IPS-18c (cell line): ENCODE data around the gene CBR1.
"Not testable (repeated sequence)": the region's sequence is repeated elsewhere in the genome, so short reads cannot be mapped to it uniquely, and the experiment has no call there.

Source experiments
- H3K4me3 ChIP-seq: 2 replicates; pipeline ENCODE4 v1.7.0; 2013; ENCODE audit warnings: low read depth, mild to moderate bottlenecking, low read length, moderate library complexity; ENCODE audit not compliant: insufficient read depth
- H3K9me3 ChIP-seq: one replicate; pipeline ENCODE4 v1.6.1; 2013; ENCODE audit warnings: mild to moderate bottlenecking, low read length, moderate library complexity; ENCODE audit not compliant: control insufficient read depth, insufficient read depth

CBR1 gene

DNA sequence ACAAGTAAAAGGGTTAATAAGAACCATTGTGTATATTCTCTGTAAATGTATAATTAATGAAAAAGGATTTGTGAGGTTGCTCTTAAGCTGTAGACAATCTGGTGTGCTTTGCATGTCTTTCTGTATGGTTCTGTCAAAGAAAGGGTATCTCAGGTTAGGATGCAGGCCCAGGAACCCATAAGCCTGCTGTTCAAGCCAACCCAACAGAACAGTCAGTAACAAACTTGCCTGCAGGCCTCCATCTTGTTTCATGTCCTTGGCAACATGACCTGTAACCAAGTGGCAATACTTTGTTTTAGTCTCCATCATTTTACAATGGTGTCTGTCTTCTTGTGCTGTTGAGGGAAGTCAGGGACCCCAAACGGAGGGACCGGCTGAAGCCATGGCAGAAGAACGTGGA lies 29.2 kb downstream of the CBR1 start:
- H3K9me3 ChIP-seq, result peaks cover 14% of the 10 kb centered on the region
- no peak overlapping the region for H3K4me3 ChIP-seq

DNA sequence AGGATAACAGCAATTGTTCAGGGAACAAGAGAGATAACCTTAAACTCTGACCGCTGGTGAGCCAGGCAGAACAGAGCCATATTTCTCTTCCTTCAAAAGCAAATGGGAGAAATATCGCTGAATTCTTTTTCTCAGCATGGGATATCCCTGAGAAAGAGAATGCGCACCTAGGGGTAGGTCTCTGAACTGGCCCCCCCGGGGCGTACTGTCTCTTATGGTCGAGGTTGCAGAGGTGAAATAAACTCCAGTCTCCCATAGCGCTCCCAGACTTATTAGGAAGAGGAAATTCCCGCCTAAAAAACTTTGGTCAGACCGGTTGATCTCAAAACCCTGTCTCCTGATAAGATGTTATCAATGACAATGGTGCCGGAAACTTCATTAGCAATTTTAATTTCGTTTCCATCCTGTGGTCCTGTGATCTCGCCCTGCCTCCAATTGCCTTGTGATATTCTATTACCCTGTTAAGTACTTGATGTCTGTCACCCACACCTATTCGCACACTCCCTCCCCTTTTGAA lies 29.9 kb downstream of the CBR1 start:
- peaks cover 10% of the 10 kb centered on the region for H3K9me3 ChIP-seq
- not testable (repeated sequence) for H3K4me3 ChIP-seq

DNA sequence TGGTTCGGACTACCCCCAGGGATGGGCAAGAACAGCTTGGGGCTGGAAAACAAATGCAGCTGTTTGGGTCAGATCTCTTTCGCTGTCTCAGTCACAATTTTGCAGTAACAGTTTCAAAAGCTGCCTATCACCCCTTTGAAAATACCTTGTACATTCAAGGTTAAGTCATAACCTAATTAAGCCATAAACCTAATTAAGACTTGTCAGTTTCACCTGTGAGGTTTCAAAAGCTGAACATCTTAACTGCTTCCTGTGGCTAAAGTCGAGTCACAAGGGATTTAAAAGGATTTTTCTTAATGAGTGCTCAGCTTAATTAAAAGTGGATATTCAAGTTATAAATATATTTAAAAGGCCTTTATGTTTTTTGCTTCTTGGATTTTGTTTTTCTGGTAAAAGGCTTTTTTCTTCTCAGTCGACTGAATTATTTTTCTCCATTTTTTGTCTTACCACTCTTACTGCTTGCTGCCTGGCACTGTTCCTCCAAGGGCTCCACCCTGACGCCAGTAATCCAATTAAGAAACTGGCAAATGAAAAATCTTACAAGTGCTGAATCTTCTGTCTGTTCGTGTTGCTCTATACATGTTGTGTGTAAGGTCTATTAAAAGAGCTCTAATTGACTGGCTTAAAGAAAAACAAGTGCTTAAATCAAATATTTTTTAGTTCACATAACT lies 31.3 kb downstream of the CBR1 start:
- no peak overlapping the region for H3K4me3 ChIP-seq

DNA sequence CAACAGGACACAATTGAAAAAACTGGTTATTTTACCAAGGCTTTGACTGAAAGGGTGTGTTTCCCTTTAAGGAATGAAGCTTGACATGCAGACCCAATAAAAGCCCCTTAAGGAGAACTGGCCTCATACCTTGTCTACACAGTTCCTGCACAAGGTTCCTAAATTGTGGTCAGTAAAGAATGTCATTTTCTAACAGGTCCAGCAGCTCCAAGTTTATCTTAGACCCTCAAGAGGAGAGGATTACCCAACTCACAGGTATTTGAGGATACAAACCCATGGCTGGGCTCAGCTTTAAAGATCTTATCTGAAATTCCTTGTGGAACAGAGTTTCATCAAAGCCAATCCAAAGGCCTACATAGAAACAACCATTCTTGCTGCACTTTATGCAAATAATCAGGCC lies 33.6 kb downstream of the CBR1 start:
- H3K4me3 ChIP-seq, result no peak overlapping the region
- H3K9me3 ChIP-seq, result peaks cover 4% of the 10 kb centered on the region

More for the DNA sequence above, 31.3 kb downstream of the CBR1 start:
- peaks cover 4% of the 10 kb centered on the region for H3K9me3 ChIP-seq

DNA sequence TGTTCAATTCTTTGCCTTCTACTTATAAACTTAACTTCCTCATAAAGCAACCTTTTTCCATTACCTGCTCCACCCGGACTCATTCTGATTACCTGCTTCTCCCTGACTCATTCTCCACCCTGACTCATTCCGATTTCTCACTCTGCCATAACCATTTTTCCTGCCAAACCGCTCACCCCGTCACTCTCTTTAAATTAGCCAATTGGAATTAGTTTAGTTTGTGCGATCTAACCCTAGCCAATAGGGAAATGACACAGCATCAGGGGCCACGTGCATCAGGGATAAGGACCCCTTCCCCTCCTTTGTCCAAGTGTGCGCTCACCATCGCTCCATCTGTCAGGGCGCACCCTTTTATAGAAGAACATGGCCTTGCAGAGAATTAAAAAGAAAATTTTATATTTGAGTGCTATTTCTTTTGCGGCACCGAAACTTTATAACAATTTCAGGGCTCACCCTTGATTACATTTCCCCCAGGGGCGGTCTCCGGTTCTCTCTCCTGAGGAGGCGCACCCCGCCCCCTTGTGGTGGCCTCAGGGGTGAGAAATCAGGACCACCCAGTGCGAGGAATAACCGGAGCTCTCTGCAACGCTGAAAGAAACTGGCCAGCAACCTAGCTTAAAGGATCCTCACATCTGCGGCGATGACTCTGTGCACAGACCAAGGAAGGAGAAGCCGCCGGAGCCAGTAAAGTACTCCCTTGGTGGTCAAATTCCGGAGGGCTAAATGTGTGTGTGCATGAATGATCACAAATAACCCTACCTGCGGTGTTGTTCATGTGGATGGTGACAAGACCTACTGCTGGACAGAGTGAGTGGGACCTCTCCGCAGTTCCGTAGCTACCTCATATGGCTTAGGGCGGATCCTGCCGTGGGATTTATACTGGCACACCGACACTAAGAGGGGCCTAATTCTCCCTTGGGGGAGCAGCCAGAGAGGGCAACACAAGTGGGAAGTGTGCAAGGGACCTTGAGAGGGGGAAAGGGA lies 34.8 kb downstream of the CBR1 start:
- Histone ChIP-seq H3K4me3 (peak overlapping the region; percentile 62), H3K9me3 (peaks cover 4% of the 10 kb centered on the region)

DNA sequence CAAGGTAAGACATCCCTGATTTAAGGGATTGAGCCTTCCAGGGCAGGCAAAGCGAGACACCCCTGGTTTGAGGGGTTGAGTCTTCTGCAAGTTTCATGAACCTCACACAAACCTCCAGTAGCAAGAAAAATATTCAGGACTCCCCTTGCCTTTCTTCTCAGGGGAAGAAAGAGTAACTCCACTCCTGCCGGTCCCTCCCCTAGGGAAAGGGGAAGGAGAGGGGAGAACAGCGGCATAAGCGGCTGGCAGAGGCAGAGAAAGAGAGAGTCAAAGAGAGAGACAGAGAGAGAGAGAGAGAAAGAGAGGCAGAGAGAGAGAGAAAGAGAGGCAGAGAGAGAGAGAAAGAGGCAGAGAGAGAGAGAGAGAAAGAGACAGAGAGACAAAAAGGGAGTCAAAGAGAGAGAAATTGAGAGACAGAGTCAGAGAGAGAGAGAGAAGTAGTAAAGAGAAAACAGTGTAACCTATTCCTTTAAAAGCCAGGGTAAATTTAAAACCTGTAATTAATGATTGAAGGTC lies 35.6 kb downstream of the CBR1 start:
- Histone ChIP-seq H3K9me3 (peaks cover 4% of the 10 kb centered on the region), H3K4me3 (peak overlapping the region; percentile 62)

DNA sequence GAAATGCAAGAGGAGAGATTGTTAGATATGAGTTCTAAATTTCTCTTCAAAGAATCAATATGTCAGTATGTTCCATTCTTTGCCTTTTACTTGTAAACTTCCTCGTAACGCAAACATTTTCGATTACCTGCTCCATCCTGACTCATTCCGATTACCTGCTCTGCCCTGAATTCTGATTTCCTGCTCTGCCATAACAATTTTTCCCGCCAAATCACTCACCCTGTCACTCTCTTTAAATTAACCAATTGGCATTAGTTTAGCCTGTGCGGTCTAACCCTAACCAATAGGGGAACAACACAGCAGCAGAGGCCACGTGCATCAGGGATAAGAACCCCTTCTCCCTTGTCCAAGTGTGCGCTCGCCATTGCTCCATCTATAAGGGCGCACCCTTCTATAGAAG lies 40.0 kb downstream of the CBR1 start:
- H3K9me3 ChIP-seq, result no peaks in the 10 kb centered on the region
- H3K4me3 ChIP-seq, result no peak overlapping the region

DNA sequence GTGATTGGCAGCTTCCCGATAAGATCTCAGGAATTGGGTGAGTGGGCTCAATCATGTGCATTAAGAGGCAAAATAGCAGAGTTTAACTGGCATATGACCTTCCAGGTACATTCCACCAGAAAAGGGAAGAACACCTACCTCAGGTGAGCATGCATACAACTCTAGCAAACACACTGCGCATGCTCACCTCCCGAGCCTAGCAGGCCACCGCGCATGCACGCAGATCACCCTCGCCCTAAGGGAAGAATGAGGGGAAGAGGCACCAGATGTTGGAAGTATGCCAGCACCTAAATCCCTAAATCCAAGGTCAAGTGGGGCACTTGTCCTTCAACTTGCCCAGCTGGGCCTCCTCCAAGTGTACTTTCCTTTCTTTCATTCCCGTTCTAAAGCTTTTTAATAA lies 41.4 kb downstream of the CBR1 start:
- Histone ChIP-seq H3K9me3 (no peaks in the 10 kb centered on the region), H3K4me3 (no peak overlapping the region)

DNA sequence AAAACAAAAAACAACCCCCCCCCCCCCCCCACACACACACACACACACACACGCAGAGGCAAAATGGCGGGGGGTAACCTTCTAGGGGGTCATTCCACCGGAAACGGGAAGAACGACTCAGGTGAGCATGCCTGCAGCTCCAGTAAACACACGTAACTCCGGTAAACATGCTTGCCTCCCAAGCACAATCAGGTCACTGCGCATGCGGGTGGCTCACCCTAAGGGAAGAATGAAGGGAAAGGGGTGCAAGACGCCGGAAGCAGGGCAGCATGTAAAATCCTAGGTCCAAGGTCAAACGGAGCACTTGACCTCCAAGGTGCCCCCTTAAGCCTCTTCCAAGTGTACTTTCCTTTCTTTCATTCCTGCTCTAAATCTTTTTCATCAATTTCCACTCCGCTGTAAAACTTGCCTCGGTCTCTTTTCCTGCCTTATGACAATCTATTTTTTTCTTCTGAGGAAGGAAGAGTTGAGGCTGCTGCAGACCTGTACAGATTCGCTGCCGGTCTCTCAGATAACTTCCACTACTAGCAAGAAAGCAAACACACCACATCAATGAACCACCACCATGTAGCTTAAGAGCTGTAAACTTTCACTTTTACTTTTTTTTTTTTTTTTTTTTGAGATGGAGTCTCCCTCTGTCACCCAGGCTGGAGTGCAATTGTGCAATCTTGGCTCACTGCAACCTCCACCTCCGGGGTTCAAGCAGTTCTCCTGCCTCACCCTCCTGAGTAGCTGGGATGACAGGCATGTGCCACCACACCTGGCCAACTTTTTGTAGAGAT lies 44.0 kb downstream of the CBR1 start:
- Histone ChIP-seq H3K9me3 (no peaks in the 10 kb centered on the region), H3K4me3 (no peak overlapping the region)

DNA sequence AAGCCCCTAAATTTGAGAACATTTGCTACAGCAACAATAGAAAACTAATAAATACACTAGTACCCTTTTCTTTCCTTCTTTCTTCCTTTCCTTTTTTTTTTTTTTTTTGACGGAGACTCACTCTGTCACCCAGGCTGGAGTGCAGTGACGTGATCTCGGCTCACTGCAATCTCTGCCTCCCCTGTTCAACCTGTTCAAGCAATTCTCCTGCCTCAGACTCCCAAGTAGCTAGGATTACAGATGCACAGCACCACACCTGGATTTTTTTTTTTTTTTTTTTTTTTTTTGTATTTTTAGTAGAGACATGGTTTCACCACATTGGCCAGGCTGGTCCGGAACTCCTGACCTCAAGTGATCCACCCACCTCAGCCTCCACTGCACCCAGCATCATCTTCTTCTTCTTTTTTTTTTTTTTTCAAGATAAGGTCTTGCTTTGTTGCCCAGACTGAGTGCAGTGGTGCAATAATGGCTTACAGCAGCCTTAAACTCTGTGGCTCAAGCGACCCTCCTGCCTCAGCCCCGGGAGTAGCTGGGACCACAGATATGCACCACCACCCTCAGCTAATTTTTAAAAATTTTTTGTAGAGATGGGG lies 45.4 kb downstream of the CBR1 start:
- Histone ChIP-seq H3K4me3 (no peak overlapping the region), H3K9me3 (no peaks in the 10 kb centered on the region)

DNA sequence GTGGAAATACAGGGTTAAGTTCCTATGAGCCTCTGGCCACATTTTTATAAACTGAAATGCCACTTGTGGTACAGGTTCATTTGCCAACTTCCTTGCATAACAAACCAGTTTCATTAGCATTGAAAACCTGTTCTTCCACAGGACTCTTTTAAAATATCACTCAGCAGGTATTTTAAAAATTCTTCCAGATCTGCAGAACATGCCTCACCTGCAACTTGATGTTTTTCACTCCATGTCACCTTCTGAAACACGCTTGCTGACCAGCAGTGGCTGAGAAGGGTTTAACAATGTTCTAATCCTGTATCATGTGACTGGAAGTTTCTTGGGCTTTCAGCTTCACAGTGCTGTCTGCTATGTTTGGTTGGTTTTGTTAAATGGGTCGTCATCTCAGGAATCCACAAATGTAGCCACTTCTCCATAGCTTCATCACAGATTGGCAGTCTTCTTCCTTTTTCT lies 47.5 kb downstream of the CBR1 start:
- H3K9me3 ChIP-seq, result no peaks in the 10 kb centered on the region
- no peak overlapping the region for H3K4me3 ChIP-seq

DNA sequence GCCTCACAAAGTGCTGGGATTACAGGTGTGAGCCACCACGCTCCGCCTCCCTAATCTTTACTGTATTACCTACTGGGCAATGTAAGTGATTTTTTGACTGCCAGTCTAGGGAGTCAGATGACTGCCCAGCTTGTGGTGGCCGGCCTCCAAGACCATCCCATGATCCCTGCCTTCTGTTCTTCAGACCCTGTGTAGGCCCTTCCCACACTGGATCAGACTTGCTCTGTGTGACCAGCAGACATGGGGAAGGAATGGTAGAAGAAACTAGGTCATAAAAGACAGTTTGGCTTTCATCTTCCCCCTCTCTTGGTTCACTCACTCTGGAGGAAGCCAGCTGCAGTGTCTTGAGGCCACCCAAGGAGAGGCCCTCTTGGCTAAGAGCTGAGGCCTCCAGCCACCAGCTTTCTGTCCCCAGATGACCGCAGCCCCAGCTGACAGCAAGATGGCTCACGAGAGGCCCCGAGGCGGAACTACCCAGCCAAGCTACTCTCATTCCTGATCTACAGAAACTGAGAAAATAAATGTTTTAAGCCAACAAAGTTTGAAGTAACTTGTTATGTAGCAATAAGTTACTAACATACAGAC lies 50.6 kb downstream of the CBR1 start:
- Histone ChIP-seq H3K4me3 (no peak overlapping the region), H3K9me3 (no peaks in the 10 kb centered on the region)
